SJSA1 (cell line): ENCODE results near the gene TAS2R40. TPM values are rescaled to one million over a fixed set of nuclear protein-coding genes. Genes with fewer than 3 reads are reported as not detected.
"Not testable (repeated sequence)": the region's sequence is repeated elsewhere in the genome, so short reads cannot be mapped to it uniquely, and the experiment has no call there.

ENCODE experiments used
- DNase-seq, 2 experiments: peaks; one replicate each; pipeline ENCODE4 v3.0.0-alpha.2; 2015 to 2020; ENCODE audit warnings: low spot score in 2 of 2, low read depth in 1 of 2
- H3K27ac ChIP-seq: fragments of 250-450 bp; sonication (Bioruptor Pico); 2 replicates; pipeline ENCODE4 v1.5.1; 2020; ENCODE audit warnings: mild to moderate bottlenecking, moderate library complexity
- H3K27me3 ChIP-seq: fragments of 250-450 bp; sonication (Bioruptor Pico); replicated peaks from 2 replicates; pipeline ENCODE4 v1.5.1; 2020; ENCODE audit warnings: mild to moderate bottlenecking, moderate library complexity
- H3K36me3 ChIP-seq: fragments of 250-450 bp; sonication (Bioruptor Pico); 2 replicates; pipeline ENCODE4 v1.5.1; 2020; ENCODE audit warnings: mild to moderate bottlenecking
- H3K4me1 ChIP-seq: fragments of 250-450 bp; sonication (Bioruptor Pico); replicated peaks from 2 replicates; pipeline ENCODE4 v1.6.1; 2021; ENCODE audit warnings: mild to moderate bottlenecking
- H3K4me3 ChIP-seq: fragments of 250-450 bp; sonication (Bioruptor Pico); 2 replicates; pipeline ENCODE4 v1.5.1; 2020; ENCODE audit warnings: mild to moderate bottlenecking
- H3K9me3 ChIP-seq: fragments of 250-450 bp; sonication (Bioruptor Pico); replicated peaks from 2 replicates; pipeline ENCODE4 v1.5.1; 2020; ENCODE audit warnings: mild to moderate bottlenecking
- total RNA-seq: library from RNA; depleted of rRNA; stranded (reverse); fragments of >200 nt; shearing (Covaris generic); gene quantifications from 2 replicates; pipeline ENCODE4 v1.2.3, GENCODE V29; 2014

Gene TAS2R40
- total RNA-seq, 1 experiment from 2014 or later = not detected

- Histone ChIP-seq H3K4me1 (peaks cover 8% of the 10 kb centered on the region), H3K27me3 (peaks cover 4% of the 10 kb centered on the region; the same call in 1 of the 2 replicates), H3K27ac (no peak overlapping the region), H3K36me3 (no peaks in the 10 kb centered on the region), H3K4me3 (no peak overlapping the region), H3K9me3 (no peaks in the 10 kb centered on the region)
- DNase-seq = no peak
These were observed 25.5 kb downstream of the TAS2R40 start for GRCh38 chr7:143247372-143247771.

GRCh38 chr7:143248761-143249354 is 27.0 kb downstream of the TAS2R40 start:
- no peak overlapping the region for H3K27ac ChIP-seq
- no peaks in the 10 kb centered on the region for H3K36me3 ChIP-seq
- H3K27me3 ChIP-seq = peaks cover 4% of the 10 kb centered on the region; the same call in 1 of the 2 replicates
- H3K4me3 ChIP-seq = no peak overlapping the region
- H3K4me1 ChIP-seq = peaks cover 8% of the 10 kb centered on the region
- DNase-seq = no peak
- no peaks in the 10 kb centered on the region for H3K9me3 ChIP-seq

GRCh38 chr7:143250199-143250598 is 28.4 kb downstream of the TAS2R40 start:
- no peak for DNase-seq
- peaks cover 4% of the 10 kb centered on the region for H3K4me1 ChIP-seq
- no peaks in the 10 kb centered on the region for H3K9me3 ChIP-seq
- H3K27me3 ChIP-seq = peaks cover 4% of the 10 kb centered on the region; the same call in 1 of the 2 replicates
- no peaks in the 10 kb centered on the region for H3K36me3 ChIP-seq
- no peak overlapping the region for H3K27ac ChIP-seq
- no peak overlapping the region for H3K4me3 ChIP-seq

DNA sequence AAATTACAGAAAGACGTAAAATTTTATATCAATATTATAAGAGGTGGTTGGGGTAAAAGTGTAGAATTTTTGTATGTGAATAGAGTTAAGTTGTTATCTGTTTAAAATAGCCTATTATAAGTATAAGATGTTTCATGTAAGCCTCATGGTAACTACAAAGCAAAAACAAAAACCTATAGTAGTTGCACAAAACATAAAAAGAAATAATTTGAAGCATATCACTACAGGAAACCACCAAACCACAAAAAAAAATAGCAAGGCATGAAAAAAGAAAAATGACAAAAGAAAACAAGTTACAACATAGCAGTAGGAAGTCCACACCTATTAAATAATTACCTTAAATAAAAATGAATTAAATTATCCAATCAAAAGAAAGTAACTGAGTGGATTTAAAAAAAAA is 29.0 kb downstream of the TAS2R40 start:
- no peak for DNase-seq
- Histone ChIP-seq H3K4me3 (no peak overlapping the region), H3K36me3 (no peaks in the 10 kb centered on the region), H3K4me1 (no peaks in the 10 kb centered on the region), H3K27me3 (peaks cover 4% of the 10 kb centered on the region; the same call in 1 of the 2 replicates), H3K9me3 (no peaks in the 10 kb centered on the region), H3K27ac (no peak overlapping the region)

GRCh38 chr7:143252006-143252405 is 30.2 kb downstream of the TAS2R40 start:
- H3K4me3 ChIP-seq = no peak overlapping the region
- H3K27me3 ChIP-seq = no peaks in the 10 kb centered on the region
- H3K36me3 ChIP-seq = no peaks in the 10 kb centered on the region
- no peaks in the 10 kb centered on the region for H3K9me3 ChIP-seq
- no peak for DNase-seq
- H3K27ac ChIP-seq = no peak overlapping the region
- no peaks in the 10 kb centered on the region for H3K4me1 ChIP-seq

GRCh38 chr7:143255564-143255963 is 33.7 kb downstream of the TAS2R40 start:
- Histone ChIP-seq H3K4me3 (no peak overlapping the region), H3K27me3 (no peaks in the 10 kb centered on the region), H3K9me3 (no peaks in the 10 kb centered on the region), H3K27ac (no peak overlapping the region), H3K36me3 (no peaks in the 10 kb centered on the region), H3K4me1 (0 out of 2 replicates have a peak, but pooled peaks cover 4% of the 10 kb centered on the region)
- DNase-seq = no peak

- 0 out of 2 replicates have a peak, but pooled peaks cover 4% of the 10 kb centered on the region for H3K4me1 ChIP-seq
- DNase-seq = no peak
- H3K4me3 ChIP-seq = no peak overlapping the region
- H3K9me3 ChIP-seq = no peaks in the 10 kb centered on the region
- H3K27me3 ChIP-seq = no peaks in the 10 kb centered on the region
- no peaks in the 10 kb centered on the region for H3K36me3 ChIP-seq
- H3K27ac ChIP-seq = no peak overlapping the region
These were observed 34.5 kb downstream of the TAS2R40 start for GRCh38 chr7:143256325-143256724.

DNA sequence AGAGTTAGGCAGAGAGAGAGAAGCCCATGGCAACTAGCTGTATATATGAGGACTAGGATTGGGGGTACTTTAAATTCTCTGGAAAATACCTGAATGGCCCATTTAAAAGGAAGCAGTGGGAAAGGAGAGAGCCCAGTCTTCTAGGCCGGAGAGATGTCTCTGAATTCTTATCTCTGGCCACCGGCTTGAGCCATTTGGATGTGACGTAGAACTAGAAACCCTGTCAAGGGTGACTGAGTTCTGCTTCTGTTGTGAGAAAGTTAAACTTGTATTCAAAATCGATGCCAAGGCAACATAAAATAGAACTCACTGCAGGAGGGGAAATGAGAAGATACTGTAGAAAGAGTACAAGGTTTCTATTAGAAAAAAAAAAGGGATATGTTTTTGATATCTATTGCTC is 35.1 kb downstream of the TAS2R40 start:
- no peak for DNase-seq
- no peaks in the 10 kb centered on the region for H3K9me3 ChIP-seq
- H3K4me1 ChIP-seq = 0 out of 2 replicates have a peak, but pooled peaks cover 4% of the 10 kb centered on the region
- no peaks in the 10 kb centered on the region for H3K27me3 ChIP-seq
- H3K36me3 ChIP-seq = no peaks in the 10 kb centered on the region
- no peak overlapping the region for H3K4me3 ChIP-seq
- no peak overlapping the region for H3K27ac ChIP-seq

- Histone ChIP-seq H3K27me3 (no peaks in the 10 kb centered on the region), H3K4me3 (no peak overlapping the region), H3K27ac (no peak overlapping the region), H3K9me3 (no peaks in the 10 kb centered on the region), H3K4me1 (0 out of 2 replicates have a peak, but pooled peaks cover 4% of the 10 kb centered on the region), H3K36me3 (no peaks in the 10 kb centered on the region)
- no peak for DNase-seq
These were observed 35.7 kb downstream of the TAS2R40 start for GRCh38 chr7:143257501-143257900.

DNA sequence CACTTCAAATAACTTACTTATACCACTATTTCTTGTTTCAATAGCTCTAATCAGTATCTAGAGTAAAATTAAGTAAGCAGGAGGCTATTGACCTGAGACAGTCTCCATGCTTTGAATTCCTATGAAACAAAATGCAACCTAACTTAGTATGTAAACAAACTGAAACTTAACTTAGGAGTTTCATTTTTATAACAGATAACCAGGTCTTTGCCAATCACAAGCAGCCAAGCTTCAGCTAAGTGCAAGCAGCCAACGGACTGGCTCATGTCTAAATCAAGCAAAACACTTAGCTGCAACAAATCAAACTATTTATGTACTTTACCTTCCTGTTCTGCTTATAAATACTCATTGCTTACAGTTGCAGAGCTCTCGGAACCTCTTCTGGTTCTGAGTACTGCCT is 37.0 kb downstream of the TAS2R40 start:
- Histone ChIP-seq H3K4me1 (peaks cover 4% of the 10 kb centered on the region; the same call in 1 of the 2 replicates), H3K27me3 (no peaks in the 10 kb centered on the region), H3K36me3 (no peaks in the 10 kb centered on the region), H3K9me3 (no peaks in the 10 kb centered on the region), H3K4me3 (no peak overlapping the region), H3K27ac (no peak overlapping the region)
- DNase-seq = no peak

- Histone ChIP-seq H3K36me3 (no peaks in the 10 kb centered on the region; the same call in 1 of the 2 replicates), H3K27ac (no peak overlapping the region), H3K4me1 (peaks cover 9% of the 10 kb centered on the region; the same call in 1 of the 2 replicates), H3K27me3 (no peaks in the 10 kb centered on the region), H3K4me3 (no peak overlapping the region), H3K9me3 (no peaks in the 10 kb centered on the region)
- no peak for DNase-seq
These were observed 37.9 kb downstream of the TAS2R40 start for GRCh38 chr7:143259765-143260164.

- DNase-seq = no peak
These were observed 40.1 kb downstream of the TAS2R40 start for GRCh38 chr7:143261901-143262300.

DNA sequence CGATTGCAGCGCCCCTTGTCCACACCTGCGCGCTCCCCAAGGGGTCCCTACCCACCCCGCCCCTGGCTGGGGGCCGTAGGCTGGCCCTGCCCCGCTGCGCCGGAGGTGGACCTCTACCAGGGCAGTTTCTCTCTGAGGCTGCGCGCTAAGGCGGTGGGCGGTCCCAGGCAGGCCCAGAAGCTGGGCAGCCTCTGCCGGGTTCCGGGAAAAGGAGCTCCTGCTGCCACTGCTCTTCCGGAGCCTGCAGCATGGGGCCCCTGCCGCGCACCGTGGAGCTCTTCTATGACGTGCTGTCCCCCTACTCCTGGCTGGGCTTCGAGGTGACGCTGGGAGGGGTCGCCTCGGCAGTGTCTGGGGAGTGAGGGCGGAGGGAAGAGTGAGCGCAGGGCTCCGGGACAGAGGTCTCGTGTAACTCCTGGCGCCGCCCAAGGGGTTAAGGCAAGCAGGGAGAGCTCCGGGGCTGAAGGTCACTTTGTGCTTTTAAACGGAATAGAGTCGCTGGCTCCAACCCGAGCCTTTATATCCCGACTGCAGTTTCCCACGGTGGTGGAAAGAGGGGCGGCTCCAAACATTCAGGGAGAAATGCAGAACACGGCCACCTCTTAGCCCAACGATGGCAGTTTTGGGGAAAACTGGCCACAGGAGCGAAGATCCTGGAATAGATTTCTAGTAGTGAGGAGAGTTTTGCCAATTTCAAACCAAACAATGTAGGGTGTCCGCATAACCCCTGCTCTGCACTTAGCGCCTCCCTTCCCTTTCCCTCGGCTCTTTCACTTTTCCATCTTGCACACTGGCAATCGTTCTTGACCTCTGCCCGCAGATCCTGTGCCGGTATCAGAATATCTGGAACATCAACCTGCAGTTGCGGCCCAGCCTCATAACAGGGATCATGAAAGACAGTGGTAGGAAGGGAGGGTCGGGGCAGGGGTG is 41.7 kb downstream of the TAS2R40 start, which contains the start of gene GSTK1:
GSTK1 (plus strand) TSS at position 176 of the 930 bp plus-strand sequence; CDS start at position 249, 73 bp downstream.
- H3K9me3 ChIP-seq = no peaks in the 10 kb centered on the region
- H3K27ac ChIP-seq = no peak within 1 kb of the TSS; the same call in 1 of the 2 replicates
- no peaks in the 10 kb centered on the region for H3K27me3 ChIP-seq
- H3K36me3 ChIP-seq = peaks cover 24% of the 10 kb centered on the region
- DNase-seq = peak; percentile 63 to 70
- peak within 1 kb of the TSS; percentile 68 for H3K4me3 ChIP-seq
- peaks cover 9% of the 10 kb centered on the region; the same call in 1 of the 2 replicates for H3K4me1 ChIP-seq

More at GRCh38 chr7:143261901-143262300, 40.1 kb downstream of the TAS2R40 start:
- Histone ChIP-seq H3K36me3 (peaks cover 8% of the 10 kb centered on the region), H3K9me3 (no peaks in the 10 kb centered on the region), H3K27me3 (no peaks in the 10 kb centered on the region), H3K27ac (no peak overlapping the region), H3K4me3 (no peak overlapping the region), H3K4me1 (peaks cover 9% of the 10 kb centered on the region; the same call in 1 of the 2 replicates)

- not testable (repeated sequence) for H3K4me1 ChIP-seq, H3K27me3 ChIP-seq, H3K9me3 ChIP-seq, DNase-seq, H3K27ac ChIP-seq
- H3K4me3 ChIP-seq = peak overlapping the region; percentile 68
- peaks cover 31% of the 10 kb centered on the region for H3K36me3 ChIP-seq
These were observed 42.3 kb downstream of the TAS2R40 start for GRCh38 chr7:143264196-143264568.
